Spleen (tissue), 7 donors: Measurements from ENCODE around the gene VSIG10L2.

ENCODE experiments used
- CTCF ChIP-seq, 11 experiments: fragments of 200-600 bp in 7 of 11; fragments of 450-650 bp in 4 of 11; sonication (generic) in 4 of 11; IDR thresholded peaks in 8 of 11; conservative IDR thresholded peaks in 3 of 11; 1 replicate in 7 of 11; 2 replicates in 4 of 11; pipeline versions ENCODE4 v1.4.0 to v1.8.0; 2016 to 2021; ENCODE audit warnings: antibody characterized with exemption in 11 of 11, inconsistent platforms in 4 of 11, mild to moderate bottlenecking in 1 of 11
- POLR2AphosphoS5 ChIP-seq, 3 donors: sonication (generic); formaldehyde crosslinking; IDR thresholded peaks; one replicate each; pipeline ENCODE4 v1.5.1; 2017; ENCODE audit warnings: antibody characterized with exemption in 3 of 3
- donor health status: DM: no; HTN: no; CAD: no; lungs with moderate emphysema.
- donor health status: DM: no; HTN: no; CAD: no.
- donor health status: DM: no; HTN: no; CAD: no.

DNA sequence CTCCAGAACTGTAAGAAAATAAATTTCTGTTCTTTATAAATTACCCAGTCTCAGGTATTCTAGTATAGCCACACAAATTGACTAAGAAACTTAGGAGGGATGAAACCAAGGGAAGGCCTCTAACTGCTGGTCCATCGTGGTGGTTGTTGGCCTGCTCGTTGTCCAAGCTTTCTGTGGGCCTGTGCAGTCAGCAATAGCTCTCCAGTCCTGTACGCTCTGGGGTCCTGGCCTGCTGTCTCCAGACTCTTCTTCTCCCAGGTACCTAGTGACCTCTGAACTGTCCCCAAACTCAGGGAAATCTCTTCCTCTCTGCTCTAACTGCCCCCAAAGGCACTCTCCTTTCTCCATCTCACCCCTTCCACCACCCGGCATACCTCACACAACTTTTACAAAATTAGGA lies 5.7 kb upstream of the VSIG10L2 start:
- TF ChIP-seq POLR2AphosphoS5 (IDR thresholded peaks at IDR 0.05), result no peak
- TF ChIP-seq CTCF (IDR thresholded peaks at IDR 0.05 in 8 of 11, conservative IDR thresholded peaks at IDR 0.05 in 3 of 11), result no peak
